Gastroesophageal sphincter (tissue), 3 donors: ENCODE results near the gene ULK4.

Experiments used
- CTCF ChIP-seq, 4 experiments: fragments of 200-600 bp in 2 of 4; fragments of 450-650 bp in 2 of 4; sonication (generic) in 1 of 4; IDR thresholded peaks; one replicate each; pipeline ENCODE4 v1.5.1; 2017 to 2019; ENCODE audit warnings: antibody characterized with exemption in 4 of 4, mild to moderate bottlenecking in 2 of 4, moderate library complexity in 2 of 4
- EP300 ChIP-seq: sonication (generic); formaldehyde crosslinking; IDR thresholded peaks from one replicate; pipeline ENCODE4 v1.6.1; 2017; ENCODE audit warnings: antibody characterized with exemption, mild to moderate bottlenecking
- POLR2A ChIP-seq, 2 donors: fragments of 450-650 bp; IDR thresholded peaks; one replicate each; pipeline ENCODE4 v1.6.1; 2017; ENCODE audit warnings: antibody characterized with exemption in 2 of 2, mild to moderate bottlenecking in 2 of 2, moderate library complexity in 1 of 2
- POLR2AphosphoS5 ChIP-seq: sonication (generic); formaldehyde crosslinking; IDR thresholded peaks from one replicate; pipeline ENCODE4 v1.6.1; 2017; ENCODE audit warnings: antibody characterized with exemption

- no peak for TF ChIP-seq CTCF (IDR thresholded peaks at IDR 0.05)
- TF ChIP-seq POLR2A (IDR thresholded peaks at IDR 0.05), result no peak
- TF ChIP-seq POLR2AphosphoS5, result no peak
- no peak for TF ChIP-seq EP300
Observed at GRCh38 chr3:41424543-41425300, 537.2 kb downstream of the ULK4 start.
